Breast epithelium (tissue), 4 donors: Measurements from ENCODE around the gene PTPRN2. TPM values are rescaled to one million over a fixed set of nuclear protein-coding genes. Genes with fewer than 3 reads are reported as not detected.

ENCODE experiments used
- DNase-seq, 2 donors: peaks; one replicate each; pipeline ENCODE4 v3.0.0-alpha.2; 2019; ENCODE audit warnings: low spot score in 2 of 2
- H3K27ac ChIP-seq, 2 donors: fragments of 200-600 bp; sonication (generic) in 1 of 2; one replicate each; pipeline ENCODE4 v1.5.1; 2016 to 2019; ENCODE audit warnings: mild to moderate bottlenecking in 1 of 2
- H3K27me3 ChIP-seq, 2 donors: fragments of 200-600 bp; sonication (generic) in 1 of 2; one replicate each; pipeline versions ENCODE4 v1.5.1 to v1.6.0; 2017 to 2019; ENCODE audit warnings: control low read depth in 1 of 2, mild to moderate bottlenecking in 1 of 2
- H3K36me3 ChIP-seq: fragments of 200-600 bp; one replicate; pipeline ENCODE4 v1.5.1; 2019
- H3K4me1 ChIP-seq, 2 donors: fragments of 200-600 bp; sonication (generic); one replicate each; pipeline ENCODE4 v1.5.1; 2016 to 2019; ENCODE audit warnings: control low read depth in 1 of 2
- H3K4me3 ChIP-seq, 3 donors: fragments of 200-600 bp; sonication (generic); 1 replicate in 2 of 3; 2 replicates in 1 of 3; pipeline ENCODE4 v1.5.1; 2016 to 2019; ENCODE audit warnings: mild to moderate bottlenecking in 3 of 3, moderate library complexity in 2 of 3
- H3K9me3 ChIP-seq, 2 donors: fragments of 200-600 bp; sonication (generic) in 1 of 2; one replicate each; pipeline ENCODE4 v1.5.1; 2016 to 2019; ENCODE audit warnings: control low read depth in 1 of 2
- CTCF ChIP-seq, 3 donors: fragments of 450-650 bp; IDR thresholded peaks; one replicate each; pipeline ENCODE4 v1.5.1; 2016 to 2017; ENCODE audit warnings: antibody characterized with exemption in 3 of 3, mild to moderate bottlenecking in 3 of 3, moderate library complexity in 3 of 3
- POLR2A ChIP-seq: fragments of 450-650 bp; IDR thresholded peaks from one replicate; pipeline ENCODE4 v1.6.1; 2016; ENCODE audit warnings: antibody characterized with exemption, mild to moderate bottlenecking, moderate library complexity
- POLR2AphosphoS5 ChIP-seq, 3 donors: sonication (generic); formaldehyde crosslinking; IDR thresholded peaks; one replicate each; pipeline ENCODE4 v1.6.1; 2017; ENCODE audit warnings: antibody characterized with exemption in 3 of 3
- intact Hi-C: fragments of 100-400 bp; cut with DNase I; formaldehyde crosslinking; loops from one replicate; pipeline ENCODE4 v1.15.1; 2023; ENCODE audit warnings: low total_unique reads
- total RNA-seq, 3 donors: library from RNA; depleted of rRNA; stranded (reverse); fragments of >200 nt; gene quantifications; one replicate each; pipeline ENCODE4 v1.1.0, GENCODE V29; 2016

PTPRN2 gene
- total RNA-seq, 3 donors from 2014 or later = 1.6 to 2.2 (median 2.2) TPM

- Histone ChIP-seq H3K9me3 (no peaks in the 10 kb centered on the region), H3K27me3 (no peaks in the 10 kb centered on the region), H3K36me3 (no peaks in the 10 kb centered on the region), H3K27ac (no peak overlapping the region), H3K4me1 (no peaks in the 10 kb centered on the region), H3K4me3 (no peak overlapping the region)
- intact Hi-C loops = no loop called here
- no peak for TF ChIP-seq POLR2A
- no peak for TF ChIP-seq CTCF (IDR thresholded peaks at IDR 0.05)
- TF ChIP-seq POLR2AphosphoS5 (IDR thresholded peaks at IDR 0.05) = no peak
- no peak for DNase-seq
Observed at GRCh38 chr7:158278745-158279320, 308.8 kb downstream of the PTPRN2 start.

GRCh38 chr7:158277219-158278141, 310.1 kb downstream of the PTPRN2 start:
- no peaks in the 10 kb centered on the region for H3K36me3 ChIP-seq
- no peaks in the 10 kb centered on the region for H3K27me3 ChIP-seq
- TF ChIP-seq POLR2AphosphoS5 (IDR thresholded peaks at IDR 0.05) = no peak
- no peak for TF ChIP-seq POLR2A
- no peak for TF ChIP-seq CTCF (IDR thresholded peaks at IDR 0.05)
- DNase-seq = peak in 1 of 2 donors; percentile 44
- H3K4me1 ChIP-seq = no peaks in the 10 kb centered on the region
- H3K9me3 ChIP-seq = no peaks in the 10 kb centered on the region
- no peak overlapping the region for H3K27ac ChIP-seq
- no peak overlapping the region for H3K4me3 ChIP-seq
- intact Hi-C loops = no loop called here

GRCh38 chr7:158276414-158277218, 311.0 kb downstream of the PTPRN2 start:
- Histone ChIP-seq H3K9me3 (no peaks in the 10 kb centered on the region), H3K27me3 (no peaks in the 10 kb centered on the region), H3K4me1 (no peaks in the 10 kb centered on the region), H3K27ac (no peak overlapping the region), H3K4me3 (no peak overlapping the region), H3K36me3 (no peaks in the 10 kb centered on the region)
- TF ChIP-seq POLR2AphosphoS5 (IDR thresholded peaks at IDR 0.05) (no peak), POLR2A (no peak), CTCF (IDR thresholded peaks at IDR 0.05) (no peak)
- peak in 1 of 2 donors; percentile 48 for DNase-seq
- intact Hi-C loops = no loop called here

- Histone ChIP-seq H3K4me1 (no peaks in the 10 kb centered on the region), H3K36me3 (no peaks in the 10 kb centered on the region), H3K9me3 (no peaks in the 10 kb centered on the region), H3K4me3 (no peak overlapping the region), H3K27me3 (no peaks in the 10 kb centered on the region), H3K27ac (no peak overlapping the region)
- DNase-seq = peak in 1 of 2 donors; percentile 20
- intact Hi-C loops = no loop called here
- no peak for TF ChIP-seq CTCF (IDR thresholded peaks at IDR 0.05)
- no peak for TF ChIP-seq POLR2A
- no peak for TF ChIP-seq POLR2AphosphoS5 (IDR thresholded peaks at IDR 0.05)
Observed at GRCh38 chr7:158275711-158276413, 311.8 kb downstream of the PTPRN2 start.
